OCI-LY3 (cell line): Measurements from ENCODE around the gene ANKS1B.

Experiments used
- H2AFZ ChIP-seq: fragments of 200-600, 300-600 bp; shearing (Covaris generic); 2 replicates; pipeline ENCODE4 v1.6.0; 2014; ENCODE audit warnings: antibody characterized with exemption, low read depth, low read length
- H3K27ac ChIP-seq: fragments of 200-600, 300-600 bp; sonication (generic); 2 replicates; pipeline ENCODE4 v1.5.1; 2014; ENCODE audit warnings: mild to moderate bottlenecking, low read length, moderate library complexity, mixed read lengths
- H3K27me3 ChIP-seq: fragments of 200-600, 300-600 bp; sonication (generic); 2 replicates; pipeline ENCODE4 v1.6.1; 2014; ENCODE audit warnings: low read depth, low read length, mixed read lengths
- H3K36me3 ChIP-seq: fragments of 200-600, 300-600 bp; sonication (generic); replicated peaks from 2 replicates; pipeline ENCODE3; 2014; ENCODE audit warnings: low read depth, low read length, mixed read lengths
- H3K4me1 ChIP-seq: fragments of 300-600, 200-600 bp; sonication (generic); 2 replicates; pipeline ENCODE4 v1.6.1; 2014; ENCODE audit warnings: low read length, mixed read lengths
- H3K4me2 ChIP-seq: fragments of 200-600, 300-600 bp; sonication (generic); 2 replicates; pipeline ENCODE4 v1.6.1; 2014; ENCODE audit warnings: low read length, mixed read lengths
- H3K4me3 ChIP-seq: fragments of 300-600, 200-600 bp; sonication (generic); 2 replicates; pipeline ENCODE4 v1.5.1; 2014; ENCODE audit warnings: antibody characterized with exemption, mild to moderate bottlenecking, low read length, moderate library complexity
- H3K79me2 ChIP-seq: fragments of 300-600, 200-600 bp; shearing (Covaris generic); 2 replicates; pipeline ENCODE4 v1.6.1; 2014; ENCODE audit warnings: mild to moderate bottlenecking, low read length, mixed read lengths
- H3K9ac ChIP-seq: fragments of 300-600, 200-600 bp; shearing (Covaris generic); 2 replicates; pipeline ENCODE4 v1.6.0; 2014; ENCODE audit warnings: mild to moderate bottlenecking, low read length, moderate library complexity
- H3K9me3 ChIP-seq: fragments of 200-600, 300-600 bp; shearing (Covaris generic); 2 replicates; pipeline ENCODE4 v1.6.1; 2014; ENCODE audit warnings: low read length, mixed read lengths; ENCODE audit not compliant: insufficient read depth
- H4K20me1 ChIP-seq: fragments of 200-600, 300-600 bp; sonication (generic); 2 replicates; pipeline ENCODE4 v1.6.1; 2016; ENCODE audit warnings: low read length, mixed read lengths; ENCODE audit not compliant: insufficient read depth
- CTCF ChIP-seq: fragments of 200-600, 300-600 bp; sonication (generic); IDR thresholded peaks from 2 replicates; pipeline ENCODE4 v1.5.1; 2014; ENCODE audit warnings: antibody characterized with exemption, low read length, low read depth
- EZH2phosphoT487 ChIP-seq: fragments of 200-600 bp; shearing (Covaris generic); IDR thresholded peaks from 2 replicates; pipeline ENCODE4 v1.6.1; 2018; ENCODE audit warnings: antibody characterized with exemption, mixed run types, low read depth

Gene ANKS1B

GRCh38 chr12:99024870-99025269 lies 959.9 kb downstream of the ANKS1B start:
- Histone ChIP-seq H4K20me1 (no peaks in the 10 kb centered on the region), H3K4me2 (peak overlapping the region; percentile 30), H3K9me3 (no peaks in the 10 kb centered on the region), H3K27ac (peak overlapping the region; percentile 54), H3K36me3 (no peaks in the 10 kb centered on the region), H3K4me3 (0 out of 2 replicates have a peak overlapping the region, but pooled peaks have one; percentile 3), H2AFZ (no peak overlapping the region), H3K79me2 (no peaks in the 10 kb centered on the region), H3K27me3 (no peaks in the 10 kb centered on the region), H3K4me1 (peaks cover 65% of the 10 kb centered on the region), H3K9ac (no peak overlapping the region)
- TF ChIP-seq EZH2phosphoT487 (no peak), CTCF (no peak)

- Histone ChIP-seq H3K27me3 (no peaks in the 10 kb centered on the region), H3K9me3 (no peaks in the 10 kb centered on the region), H3K4me1 (peaks cover 60% of the 10 kb centered on the region), H3K4me3 (no peak overlapping the region), H3K4me2 (peak overlapping the region; percentile 30; the same call in 1 of the 2 replicates), H3K27ac (peak overlapping the region; percentile 54; the same call in 1 of the 2 replicates), H3K9ac (no peak overlapping the region), H4K20me1 (no peaks in the 10 kb centered on the region), H2AFZ (no peak overlapping the region), H3K36me3 (no peaks in the 10 kb centered on the region), H3K79me2 (no peaks in the 10 kb centered on the region)
- TF ChIP-seq EZH2phosphoT487 (no peak), CTCF (no peak)
Observed at GRCh38 chr12:99024191-99024590, 960.5 kb downstream of the ANKS1B start.

- 0 out of 2 replicates have a peak, but pooled peaks cover 5% of the 10 kb centered on the region for H3K9me3 ChIP-seq
- H2AFZ ChIP-seq: no peak overlapping the region
- H3K4me3 ChIP-seq: no peak overlapping the region
- H3K4me2 ChIP-seq: peak overlapping the region; percentile 27; the same call in 1 of the 2 replicates
- peaks cover 5% of the 10 kb centered on the region for H3K36me3 ChIP-seq
- no peaks in the 10 kb centered on the region for H3K27me3 ChIP-seq
- no peak for TF ChIP-seq CTCF
- TF ChIP-seq EZH2phosphoT487: no peak
- H3K9ac ChIP-seq: no peak overlapping the region
- no peaks in the 10 kb centered on the region for H3K79me2 ChIP-seq
- H4K20me1 ChIP-seq: no peaks in the 10 kb centered on the region
- H3K27ac ChIP-seq: no peak overlapping the region
- H3K4me1 ChIP-seq: peaks cover 38% of the 10 kb centered on the region
Observed at GRCh38 chr12:99020871-99021270, 963.9 kb downstream of the ANKS1B start.

- H3K79me2 ChIP-seq: no peaks in the 10 kb centered on the region
- no peak overlapping the region for H3K4me3 ChIP-seq
- no peak overlapping the region for H3K9ac ChIP-seq
- H3K27ac ChIP-seq: no peak overlapping the region
- H3K4me1 ChIP-seq: peaks cover 27% of the 10 kb centered on the region
- H3K4me2 ChIP-seq: no peak overlapping the region
- TF ChIP-seq CTCF (no peak), EZH2phosphoT487 (no peak)
- peaks cover 5% of the 10 kb centered on the region for H3K36me3 ChIP-seq
- no peaks in the 10 kb centered on the region for H4K20me1 ChIP-seq
- 0 out of 2 replicates have a peak, but pooled peaks cover 5% of the 10 kb centered on the region for H3K9me3 ChIP-seq
- H2AFZ ChIP-seq: no peak overlapping the region
- H3K27me3 ChIP-seq: no peaks in the 10 kb centered on the region
Observed at GRCh38 chr12:99019798-99020197, 964.9 kb downstream of the ANKS1B start.
